IMR-90 (cell line): ENCODE data around the gene MAGI2. TPM values are rescaled to one million over a fixed set of nuclear protein-coding genes. Genes with fewer than 3 reads are reported as not detected.

ENCODE experiments used
- ATAC-seq: fragments of 200-7000 bp; cut with Tn5 transposase; 2 replicates; pipeline ENCODE4 v1.9.1; 2020; ENCODE audit warnings: low read depth, mild to moderate bottlenecking, moderate library complexity
- BruUV-seq: library from RNA; stranded (reverse); fragments of 400-500 nt; replicated peaks from 2 replicates; lab custom pipeline; 2021; lab: Mats Ljungman, UMichigan
- CTCF ChIA-PET: fragments of 300-600 bp; formaldehyde crosslinking; extraction: SDS; loops from one replicate; lab custom pipeline; 2021; ENCODE audit warnings: antibody characterized with exemption; lab: Yijun Ruan, JAX
- POLR2A ChIA-PET: fragments of 300-600 bp; sonication (Branson Sonifier 250); formaldehyde crosslinking; loops from one replicate; lab custom pipeline; 2022; ENCODE audit warnings: antibody characterized with exemption; ENCODE audit not compliant: unreplicated experiment; lab: Charles Lee
- DNase-seq: peaks from one replicate; pipeline ENCODE4 v3.0.0; 2013
- H2AFZ ChIP-seq: replicated peaks from 2 replicates; pipeline ENCODE3; 2013; ENCODE audit warnings: low read length, mild to moderate bottlenecking; ENCODE audit not compliant: poor library complexity
- H2AK5ac ChIP-seq: 2 replicates; pipeline ENCODE4 v1.6.1; 2013; ENCODE audit warnings: low read depth, low read length, inconsistent platforms
- H2AK9ac ChIP-seq: replicated peaks from 2 replicates; pipeline ENCODE3; 2013; ENCODE audit warnings: mild to moderate bottlenecking, low read depth, low read length, moderate library complexity; ENCODE audit not compliant: poor library complexity
- H2BK120ac ChIP-seq: 2 replicates; pipeline ENCODE4 v1.6.1; 2013; ENCODE audit warnings: low read depth, low read length, inconsistent platforms
- H2BK15ac ChIP-seq: 3 replicates; pipeline ENCODE4 v1.6.1; 2013; ENCODE audit warnings: low read depth, low read length, inconsistent platforms
- H2BK20ac ChIP-seq: 2 replicates; pipeline ENCODE4 v1.6.1; 2013; ENCODE audit warnings: low read depth, mild to moderate bottlenecking, inconsistent platforms, low read length, moderate library complexity
- H2BK5ac ChIP-seq: 2 replicates; pipeline ENCODE4 v1.6.1; 2013; ENCODE audit warnings: mild to moderate bottlenecking, low read depth, low read length, inconsistent platforms; ENCODE audit not compliant: poor library complexity, severe bottlenecking
- H3K14ac ChIP-seq: replicated peaks from 2 replicates; pipeline ENCODE4 v1.6.1; 2013; ENCODE audit warnings: low read depth, low read length, inconsistent platforms
- H3K18ac ChIP-seq: 2 replicates; pipeline ENCODE4 v1.6.1; 2013; ENCODE audit warnings: low read depth, low read length, control low read depth
- H3K23ac ChIP-seq: 2 replicates; pipeline ENCODE4 v1.6.1; 2013; ENCODE audit warnings: low read depth, low read length, inconsistent platforms
- H3K27ac ChIP-seq: 2 replicates; pipeline ENCODE4 v1.5.1; 2013; ENCODE audit warnings: mild to moderate bottlenecking, control low read depth, low read length; ENCODE audit not compliant: insufficient read depth
- H3K27me3 ChIP-seq: 2 replicates; pipeline ENCODE4 v1.6.1; 2013; ENCODE audit warnings: low read length; ENCODE audit not compliant: control insufficient read depth, insufficient read depth
- H3K36me3 ChIP-seq: 2 replicates; pipeline ENCODE4 v1.6.1; 2013; ENCODE audit warnings: low read length, mixed read lengths; ENCODE audit not compliant: control insufficient read depth, insufficient read depth
- H3K4ac ChIP-seq: 2 replicates; pipeline ENCODE4 v1.6.1; 2013; ENCODE audit warnings: low read depth, low read length, inconsistent platforms
- H3K4me1 ChIP-seq: 2 replicates; pipeline ENCODE4 v1.6.1; 2013; ENCODE audit warnings: low read length, mixed read lengths; ENCODE audit not compliant: control insufficient read depth, insufficient read depth
- H3K4me2 ChIP-seq: 2 replicates; pipeline ENCODE4 v1.6.1; 2013; ENCODE audit warnings: low read depth, mild to moderate bottlenecking, control low read depth, low read length, moderate library complexity
- H3K4me3 ChIP-seq: 2 replicates; pipeline ENCODE4 v1.5.1; 2013; ENCODE audit warnings: low read depth, mild to moderate bottlenecking, control low read depth, low read length, moderate library complexity; ENCODE audit not compliant: insufficient read depth
- H3K56ac ChIP-seq: 2 replicates; pipeline ENCODE4 v1.6.1; 2013; ENCODE audit warnings: low read length, inconsistent platforms; ENCODE audit not compliant: insufficient read depth; ENCODE audit errors: extremely low read depth
- H3K79me1 ChIP-seq, 2 experiments: 2 replicates each; pipeline ENCODE4 v1.6.1; 2013; ENCODE audit warnings: low read length in 2 of 2, inconsistent platforms in 1 of 2, low read depth in 1 of 2
- H3K9ac ChIP-seq: 2 replicates; pipeline ENCODE4 v1.6.1; 2013; ENCODE audit warnings: low read depth, low read length, control low read depth
- H3K9me1 ChIP-seq: 2 replicates; pipeline ENCODE4 v1.6.1; 2013; ENCODE audit warnings: low read length, inconsistent platforms; ENCODE audit not compliant: insufficient read depth
- H3K9me3 ChIP-seq: 2 replicates; pipeline ENCODE4 v1.6.1; 2013; ENCODE audit warnings: low read length; ENCODE audit not compliant: control insufficient read depth, insufficient read depth
- H4K20me1 ChIP-seq: 2 replicates; pipeline ENCODE4 v1.6.1; 2013; ENCODE audit warnings: low read length, inconsistent platforms; ENCODE audit not compliant: insufficient read depth
- H4K5ac ChIP-seq: 2 replicates; pipeline ENCODE4 v1.6.1; 2013; ENCODE audit warnings: mild to moderate bottlenecking, low read depth, low read length, control low read depth
- H4K8ac ChIP-seq, 2 experiments: 2 replicates each; pipeline ENCODE4 v1.6.1; 2013; ENCODE audit warnings: low read depth in 2 of 2, low read length in 2 of 2, control low read depth in 1 of 2, inconsistent platforms in 1 of 2
- H4K91ac ChIP-seq: 2 replicates; pipeline ENCODE4 v1.6.1; 2013; ENCODE audit warnings: low read depth, low read length, inconsistent platforms; ENCODE audit not compliant: insufficient read depth
- CHD1 ChIP-seq: IDR thresholded peaks from 2 replicates; pipeline ENCODE4 v1.6.1; 2012; ENCODE audit warnings: low read depth, low read length, improper control_type of control experiment
- MAFK ChIP-seq: IDR thresholded peaks from 2 replicates; pipeline ENCODE4 v1.6.1; 2012; ENCODE audit warnings: low read depth, low read length, improper control_type of control experiment
- MAZ ChIP-seq: IDR thresholded peaks from 2 replicates; pipeline ENCODE4 v1.6.1; 2012; ENCODE audit warnings: low read depth, mild to moderate bottlenecking, low read length, improper control_type of control experiment, moderate library complexity, borderline replicate concordance
- POLR2A ChIP-seq: IDR thresholded peaks from 2 replicates; pipeline ENCODE4 v1.6.1; 2012; ENCODE audit warnings: mild to moderate bottlenecking, low read depth, low read length
- RCOR1 ChIP-seq: IDR thresholded peaks from 2 replicates; pipeline ENCODE4 v1.6.1; 2012; ENCODE audit warnings: mild to moderate bottlenecking, low read length, improper control_type of control experiment; ENCODE audit not compliant: insufficient replicate concordance
- SMC3 ChIP-seq: fragments of 150-350 bp; IDR thresholded peaks from 2 replicates; pipeline ENCODE4 v1.6.1; 2016; ENCODE audit warnings: low read depth, mild to moderate bottlenecking, antibody characterized with exemption, low read length, moderate library complexity
- WGBS, 2 experiments: methylation state at CpG; one replicate each; pipeline versions ENCODE4 v1.1.5 to v1.1.7; 2013; ENCODE audit warnings: missing lambda C conversion rate in 2 of 2; ENCODE audit not compliant: insufficient read length in 1 of 2; ENCODE audit errors: extremely low coverage in 2 of 2; 5-methylcytosine and 5-hydroxymethylcytosine counted together
- dilution Hi-C: fragments of 300-500 bp; cut with HindIII; formaldehyde crosslinking; loops from one replicate; pipeline ENCODE4 v1.14.3; 2018; ENCODE audit warnings: low sequenced_read_pairs; ENCODE audit not compliant: unreplicated experiment
- in situ Hi-C: fragments of 300-500 bp; cut with MboI; formaldehyde crosslinking; loops from 3 replicates; pipeline ENCODE4 v1.14.3; 2019; ENCODE audit warnings: low sequenced_read_pairs, inconsistent platforms, mixed read lengths
- intact Hi-C: fragments of 100-400 bp; cut with micrococcal nuclease; formaldehyde crosslinking; loops from 2 replicates; pipeline ENCODE4 v1.10.0; 2022
- polyA plus RNA-seq, 3 experiments: library from polyadenylated mRNA; depleted of rRNA; stranded (reverse); fragments of >200 nt; gene quantifications; 2 replicates each; pipeline ENCODE4 v1.2.3, GENCODE V29; 2012; ENCODE audit warnings: low replicate concordance in 1 of 3
- total RNA-seq: library from RNA; depleted of rRNA; stranded (reverse); fragments of >200 nt; gene quantifications from 2 replicates; pipeline ENCODE4 v1.2.3, GENCODE V29; 2012

Gene MAGI2
- total and polyA plus RNA-seq, 2 of the 4 experiments (the other 2 are of a cell fraction) = 2.5 to 17.9 TPM

DNA sequence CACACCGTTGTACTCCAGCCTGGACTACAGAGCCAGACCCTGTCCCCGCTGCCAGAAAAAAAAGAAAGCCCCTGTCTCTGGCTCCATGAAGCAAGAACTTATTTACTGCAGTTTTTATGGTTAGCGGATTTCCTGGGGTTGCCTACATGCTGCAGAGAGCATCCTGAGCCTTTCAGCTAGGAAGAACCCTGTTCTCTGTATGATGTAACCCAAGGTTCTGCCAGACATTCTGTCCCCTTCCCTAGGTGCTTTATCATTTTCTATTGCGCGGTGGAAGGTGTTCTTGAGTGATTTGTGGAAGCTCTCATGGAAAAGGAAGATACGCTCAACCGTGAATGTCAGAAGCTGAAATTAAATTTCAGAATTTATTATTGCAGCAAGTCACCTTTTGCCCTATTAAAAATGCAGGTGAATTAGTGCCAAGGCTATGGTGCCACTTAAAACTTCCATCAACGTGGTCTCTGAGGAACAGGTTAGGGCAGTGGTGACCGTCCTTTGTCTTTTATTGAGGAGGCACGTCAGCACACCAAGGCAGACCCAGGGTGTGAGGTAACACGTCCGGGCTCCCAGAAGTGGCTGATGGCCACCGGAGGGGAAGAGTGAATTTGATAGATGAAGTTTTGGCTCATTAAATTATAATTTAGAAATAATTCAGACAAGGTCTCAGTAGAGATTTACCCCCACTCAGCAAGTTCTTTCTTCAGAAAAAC lies 1381.8 kb downstream of the MAGI2 start:
- dilution Hi-C loops (no loop called here), intact Hi-C loops (no loop called here), in situ Hi-C loops (no loop called here)
- Histone ChIP-seq H2BK5ac (no peak overlapping the region), H2AFZ (no peak overlapping the region), H3K4ac (no peak overlapping the region), H3K14ac (no peak overlapping the region), H3K36me3 (no peaks in the 10 kb centered on the region), H3K79me1 (no peaks in the 10 kb centered on the region), H2BK15ac (no peak overlapping the region), H2AK9ac (no peak overlapping the region), H4K8ac (no peak overlapping the region), H3K56ac (no peak overlapping the region), H3K9ac (no peak overlapping the region), H2AK5ac (no peak overlapping the region), H4K5ac (no peak overlapping the region), H3K4me2 (no peak overlapping the region), H4K91ac (no peak overlapping the region), H3K27ac (no peak overlapping the region), H3K9me3 (no peaks in the 10 kb centered on the region), H2BK120ac (no peak overlapping the region), H3K27me3 (no peaks in the 10 kb centered on the region), H2BK20ac (no peak overlapping the region), H3K23ac (no peak overlapping the region), H3K9me1 (no peaks in the 10 kb centered on the region), H3K18ac (no peak overlapping the region), H3K4me3 (no peak overlapping the region), H4K20me1 (no peaks in the 10 kb centered on the region), H3K4me1 (peaks cover 8% of the 10 kb centered on the region)
- ChIA-PET POLR2A (no interaction called here), CTCF (no interaction called here)
- WGBS, 2 experiments = no CpG with 5 or more reads among the region's 13 CpGs
- no peak for TF ChIP-seq SMC3
- TF ChIP-seq MAFK = no peak
- no peak for TF ChIP-seq RCOR1
- no peak for TF ChIP-seq CHD1
- TF ChIP-seq MAZ = no peak
- no peak for TF ChIP-seq POLR2A
- DNase-seq (no peak), ATAC-seq (no peak)
- no TSS peak for BruUV-seq
